Large intestine (tissue), 3 donors: Measurements from ENCODE around the gene LRRC27. TPM values are rescaled to one million over a fixed set of nuclear protein-coding genes. Genes with fewer than 3 reads are reported as not detected.
A peak's percentile ranks its signal among the peaks of the same experiment; 100 is the strongest.
"Not testable (repeated sequence)": the region's sequence is repeated elsewhere in the genome, so short reads cannot be mapped to it uniquely, and the experiment has no call there.

Source experiments
- DNase-seq, 2 donors: peaks; one replicate each; pipeline versions ENCODE4 v3.0.0 to v3.0.0-alpha.2; 2013
- H3K27ac ChIP-seq: one replicate; pipeline ENCODE4 v1.5.1; 2013; ENCODE audit warnings: low read length
- H3K27me3 ChIP-seq: 2 replicates; pipeline ENCODE4 v1.6.1; 2013; ENCODE audit warnings: low read length; ENCODE audit not compliant: control insufficient read depth, insufficient read depth
- H3K36me3 ChIP-seq: 2 replicates; pipeline ENCODE4 v1.6.1; 2013; ENCODE audit warnings: low read length; ENCODE audit not compliant: control insufficient read depth, insufficient read depth
- H3K4me1 ChIP-seq: one replicate; pipeline ENCODE4 v1.6.1; 2013; ENCODE audit warnings: low read length; ENCODE audit not compliant: control insufficient read depth, insufficient read depth
- H3K4me3 ChIP-seq: one replicate; pipeline ENCODE4 v1.5.1; 2013; ENCODE audit warnings: low read length
- H3K9me3 ChIP-seq: one replicate; pipeline ENCODE4 v1.6.1; 2013; ENCODE audit warnings: mild to moderate bottlenecking, low read depth, low read length, moderate library complexity; ENCODE audit not compliant: control insufficient read depth
- WGBS: methylation state at CpG from one replicate; pipeline ENCODE4 v1.1.5; 2013; ENCODE audit warnings: low lambda C conversion rate; ENCODE audit not compliant: insufficient coverage; 5-methylcytosine and 5-hydroxymethylcytosine counted together
- polyA plus RNA-seq: library from polyadenylated mRNA; unstranded; fragments of 120-200 nt; gene quantifications from one replicate; pipeline ENCODE4 v1.2.1, GENCODE V29; 2013

The LRRC27 gene
- polyA plus RNA-seq, 1 donor = 20.7 TPM

GRCh38 chr10:132293813-132294520, 38.0 kb upstream of the LRRC27 start:
- 100% methylated on average over 4 of the region's 25 CpGs for WGBS
- H3K4me1 ChIP-seq = no peaks in the 10 kb centered on the region
- H3K27ac ChIP-seq = no peak overlapping the region
- H3K36me3 ChIP-seq = no peaks in the 10 kb centered on the region
- H3K27me3 ChIP-seq = peaks cover 15% of the 10 kb centered on the region
- H3K9me3 ChIP-seq = no peaks in the 10 kb centered on the region
- H3K4me3 ChIP-seq = no peak overlapping the region
- DNase-seq = no peak

- Histone ChIP-seq H3K9me3 (no peaks in the 10 kb centered on the region), H3K27ac (no peak overlapping the region), H3K4me3 (no peak overlapping the region), H3K27me3 (peaks cover 15% of the 10 kb centered on the region), H3K36me3 (no peaks in the 10 kb centered on the region), H3K4me1 (no peaks in the 10 kb centered on the region)
- no peak for DNase-seq
- WGBS = no CpG with 5 or more reads among the region's 23 CpGs
These were observed 37.3 kb upstream of the LRRC27 start for GRCh38 chr10:132294561-132295318.

- H3K4me1 ChIP-seq, H3K9me3 ChIP-seq, H3K4me3 ChIP-seq, H3K36me3 ChIP-seq, H3K27ac ChIP-seq, DNase-seq: not testable (repeated sequence)
- 100% methylated on average over 5 of the region's 23 CpGs for WGBS
- H3K27me3 ChIP-seq = peaks cover 15% of the 10 kb centered on the region
These were observed 36.5 kb upstream of the LRRC27 start for GRCh38 chr10:132295481-132295880.

GRCh38 chr10:132296666-132297443, 35.1 kb upstream of the LRRC27 start:
- H3K9me3 ChIP-seq = peaks cover 2% of the 10 kb centered on the region
- H3K27ac ChIP-seq = peak overlapping the region; percentile 17
- DNase-seq = no peak
- H3K4me1 ChIP-seq = no peaks in the 10 kb centered on the region
- no peaks in the 10 kb centered on the region for H3K36me3 ChIP-seq
- no CpG with 5 or more reads among the region's 28 CpGs for WGBS
- H3K4me3 ChIP-seq = no peak overlapping the region
- peaks cover 15% of the 10 kb centered on the region for H3K27me3 ChIP-seq

GRCh38 chr10:132297526-132297925, 34.5 kb upstream of the LRRC27 start:
- peaks cover 15% of the 10 kb centered on the region for H3K27me3 ChIP-seq
- H3K36me3 ChIP-seq = no peaks in the 10 kb centered on the region
- H3K4me3 ChIP-seq = no peak overlapping the region
- H3K4me1 ChIP-seq = no peaks in the 10 kb centered on the region
- no peak for DNase-seq
- WGBS = no CpG with 5 or more reads among the region's 9 CpGs
- peak overlapping the region; percentile 17 for H3K27ac ChIP-seq
- peaks cover 3% of the 10 kb centered on the region for H3K9me3 ChIP-seq

GRCh38 chr10:132298038-132298881, 33.7 kb upstream of the LRRC27 start:
- no peaks in the 10 kb centered on the region for H3K36me3 ChIP-seq
- no peak overlapping the region for H3K4me3 ChIP-seq
- H3K4me1 ChIP-seq = no peaks in the 10 kb centered on the region
- peaks cover 3% of the 10 kb centered on the region for H3K9me3 ChIP-seq
- no peak overlapping the region for H3K27ac ChIP-seq
- DNase-seq = no peak
- peaks cover 16% of the 10 kb centered on the region for H3K27me3 ChIP-seq
- no CpG with 5 or more reads among the region's 28 CpGs for WGBS

- no peak for DNase-seq
- Histone ChIP-seq H3K36me3 (no peaks in the 10 kb centered on the region), H3K4me3 (no peak overlapping the region), H3K4me1 (no peaks in the 10 kb centered on the region), H3K27me3 (peaks cover 28% of the 10 kb centered on the region), H3K27ac (no peak overlapping the region), H3K9me3 (peaks cover 3% of the 10 kb centered on the region)
- no CpG with 5 or more reads among the region's 34 CpGs for WGBS
These were observed 32.3 kb upstream of the LRRC27 start for GRCh38 chr10:132299371-132300336.

GRCh38 chr10:132300582-132300981, 31.4 kb upstream of the LRRC27 start:
- H3K27ac ChIP-seq = no peak overlapping the region
- H3K27me3 ChIP-seq = peaks cover 36% of the 10 kb centered on the region
- no peak overlapping the region for H3K4me3 ChIP-seq
- no peaks in the 10 kb centered on the region for H3K4me1 ChIP-seq
- H3K36me3 ChIP-seq = no peaks in the 10 kb centered on the region
- WGBS = no CpG with 5 or more reads among the region's 10 CpGs
- peaks cover 3% of the 10 kb centered on the region for H3K9me3 ChIP-seq
- no peak for DNase-seq
